HEK293 (cell line): ENCODE measurements around the gene SLC25A6.

Source experiments
- CTCF ChIA-PET: fragments of 350-600 bp; formaldehyde crosslinking; extraction: SDS; loops from one replicate; lab custom pipeline; 2021; ENCODE audit warnings: antibody characterized with exemption; lab: Yijun Ruan, JAX
- POLR2A ChIA-PET: fragments of 300-600 bp; formaldehyde crosslinking; extraction: SDS; loops from one replicate; lab custom pipeline; 2020; ENCODE audit warnings: antibody characterized with exemption, inconsistent platforms; lab: Yijun Ruan, JAX
- H3K27ac ChIP-seq: fragments of 200-500 bp; sonication (Bioruptor generic); 2 replicates; pipeline ENCODE4 v1.5.1; 2014; ENCODE audit warnings: low read depth, low read length, control low read depth, inconsistent platforms; ENCODE audit errors: extremely low read depth
- H3K36me3 ChIP-seq, 2 experiments: fragments of 200-500 bp in 1 of 2; sonication (Bioruptor generic) in 1 of 2; 1 replicate in 1 of 2; 2 replicates in 1 of 2; pipeline ENCODE4 v1.5.1; 2014 to 2017; ENCODE audit warnings: inconsistent platforms in 2 of 2, low read length in 2 of 2; ENCODE audit not compliant: control insufficient read depth in 2 of 2, insufficient read depth in 1 of 2
- H3K4me1 ChIP-seq: fragments of 200-500 bp; sonication (Bioruptor generic); 2 replicates; pipeline ENCODE4 v1.5.1; 2014; ENCODE audit warnings: mild to moderate bottlenecking, low read length, inconsistent platforms; ENCODE audit not compliant: control insufficient read depth, insufficient read depth
- H3K4me3 ChIP-seq: 2 replicates; pipeline ENCODE4 v1.5.1; 2011; ENCODE audit warnings: low read depth, mild to moderate bottlenecking, control low read depth, low read length, moderate library complexity
- H3K9me3 ChIP-seq: fragments of 200-500 bp; sonication (Bioruptor generic); 2 replicates; pipeline ENCODE4 v1.5.1; 2014; ENCODE audit warnings: low read depth, low read length, inconsistent platforms; ENCODE audit not compliant: control insufficient read depth, insufficient read depth
- FEZF1 ChIP-seq: fragments of 450-650 bp; formaldehyde crosslinking; IDR thresholded peaks from 2 replicates; pipeline ENCODE4 v1.5.1; 2016; ENCODE audit warnings: missing biosample characterization, missing genetic modification characterization
- GLI2 ChIP-seq: fragments of 450-650 bp; formaldehyde crosslinking; IDR thresholded peaks from 2 replicates; pipeline ENCODE4; 2017; ENCODE audit warnings: missing biosample characterization, missing genetic modification characterization, low read depth, borderline replicate concordance
- HIC1 ChIP-seq: fragments of 450-650 bp; formaldehyde crosslinking; IDR thresholded peaks from 2 replicates; pipeline ENCODE4 v1.5.1; 2016; ENCODE audit warnings: missing biosample characterization, missing genetic modification characterization
- HOXD13 ChIP-seq: sonication (generic); formaldehyde crosslinking; IDR thresholded peaks from 2 replicates; pipeline ENCODE4 v1.8.0; 2022; ENCODE audit warnings: missing genetic modification reagents, borderline replicate concordance
- MYNN ChIP-seq: fragments of 450-650 bp; formaldehyde crosslinking; IDR thresholded peaks from 2 replicates; pipeline ENCODE4 v1.5.1; 2016; ENCODE audit warnings: missing biosample characterization, missing genetic modification characterization, borderline replicate concordance
- OVOL3 ChIP-seq: fragments of 450-650 bp; formaldehyde crosslinking; IDR thresholded peaks from 2 replicates; pipeline ENCODE4 v1.5.1; 2016; ENCODE audit warnings: missing biosample characterization, missing genetic modification characterization
- PRDM1 ChIP-seq: fragments of 450-650 bp; formaldehyde crosslinking; IDR thresholded peaks from 2 replicates; pipeline ENCODE4; 2016; ENCODE audit warnings: missing biosample characterization, missing genetic modification characterization
- SCRT1 ChIP-seq: fragments of 450-650 bp; formaldehyde crosslinking; IDR thresholded peaks from 2 replicates; pipeline ENCODE4 v1.5.1; 2016; ENCODE audit warnings: missing biosample characterization, missing genetic modification characterization, borderline replicate concordance
- TCF7L2 ChIP-seq: IDR thresholded peaks from 2 replicates; pipeline ENCODE4 v1.6.1; 2011; ENCODE audit warnings: low read depth, mild to moderate bottlenecking, inconsistent platforms, low read length, moderate library complexity, borderline replicate concordance
- TRIM28 ChIP-seq: IDR thresholded peaks from 2 replicates; pipeline ENCODE4 v1.6.1; 2011; ENCODE audit warnings: low read length, control low read depth, borderline replicate concordance
- ZBTB17 ChIP-seq: fragments of 450-650 bp; formaldehyde crosslinking; IDR thresholded peaks from 2 replicates; pipeline ENCODE4 v1.5.1; 2016; ENCODE audit warnings: missing biosample characterization, missing genetic modification characterization
- ZNF169 ChIP-seq: fragments of 450-650 bp; formaldehyde crosslinking; IDR thresholded peaks from 2 replicates; pipeline ENCODE4 v1.5.1; 2016; ENCODE audit warnings: missing biosample characterization, missing genetic modification characterization
- ZNF174 ChIP-seq: fragments of 450-650 bp; formaldehyde crosslinking; IDR thresholded peaks from 2 replicates; pipeline ENCODE4 v1.5.0; 2017; ENCODE audit warnings: missing biosample characterization, mild to moderate bottlenecking, missing genetic modification characterization
- ZNF202 ChIP-seq: fragments of 450-650 bp; formaldehyde crosslinking; IDR thresholded peaks from 2 replicates; pipeline ENCODE4 v1.5.1; 2016; ENCODE audit warnings: missing biosample characterization, missing genetic modification characterization, borderline replicate concordance
- ZNF214 ChIP-seq: fragments of 450-650 bp; formaldehyde crosslinking; IDR thresholded peaks from 2 replicates; pipeline ENCODE4 v1.5.1; 2017; ENCODE audit warnings: missing biosample characterization, mild to moderate bottlenecking, missing genetic modification characterization, borderline replicate concordance
- ZNF366 ChIP-seq: fragments of 450-650 bp; formaldehyde crosslinking; conservative IDR thresholded peaks from 2 replicates; pipeline ENCODE4 v1.5.1; 2016; ENCODE audit warnings: missing biosample characterization, missing genetic modification characterization
- ZNF404 ChIP-seq: fragments of 450-650 bp; formaldehyde crosslinking; IDR thresholded peaks from 2 replicates; pipeline ENCODE4 v1.5.1; 2017; ENCODE audit warnings: missing biosample characterization, missing genetic modification characterization
- ZNF513 ChIP-seq: fragments of 450-650 bp; IDR thresholded peaks from 2 replicates; pipeline ENCODE4 v1.5.1; 2018; ENCODE audit warnings: missing biosample characterization, missing genetic modification characterization
- ZNF548 ChIP-seq: fragments of 450-650 bp; formaldehyde crosslinking; IDR thresholded peaks from 2 replicates; pipeline ENCODE4 v1.5.1; 2016; ENCODE audit warnings: missing biosample characterization, missing genetic modification characterization
- ZNF555 ChIP-seq: fragments of 450-650 bp; formaldehyde crosslinking; conservative IDR thresholded peaks from 2 replicates; pipeline ENCODE4 v1.5.1; 2017; ENCODE audit warnings: missing biosample characterization, mild to moderate bottlenecking, missing genetic modification characterization, inconsistent platforms
- ZNF585B ChIP-seq: fragments of 450-650 bp; formaldehyde crosslinking; IDR thresholded peaks from 2 replicates; pipeline ENCODE4 v1.5.1; 2016; ENCODE audit warnings: missing biosample characterization, missing genetic modification characterization
- ZNF660 ChIP-seq: fragments of 450-650 bp; IDR thresholded peaks from 2 replicates; pipeline ENCODE4 v1.5.1; 2018; ENCODE audit warnings: missing biosample characterization, mild to moderate bottlenecking, missing genetic modification characterization
- ZNF677 ChIP-seq: fragments of 450-650 bp; IDR thresholded peaks from 2 replicates; pipeline ENCODE4 v1.5.0; 2018; ENCODE audit warnings: missing biosample characterization, mild to moderate bottlenecking, missing genetic modification characterization, moderate library complexity
- ZNF785 ChIP-seq: fragments of 450-650 bp; formaldehyde crosslinking; IDR thresholded peaks from 2 replicates; pipeline ENCODE4 v1.5.1; 2016; ENCODE audit warnings: missing biosample characterization, missing genetic modification characterization
- TF ChIP-seq, protein P1 (sequence below): fragments of 450-650 bp; formaldehyde crosslinking; IDR thresholded peaks from 2 replicates; pipeline ENCODE4 v1.5.1; 2016; ENCODE audit warnings: missing biosample characterization, missing genetic modification characterization, low read depth
- TF ChIP-seq, protein P2 (sequence below): fragments of 450-650 bp; formaldehyde crosslinking; optimal IDR thresholded peaks from 2 replicates; pipeline ENCODE3; 2016; ENCODE audit warnings: missing biosample characterization, mild to moderate bottlenecking, missing genetic modification characterization
- TF ChIP-seq, protein P3 (sequence below): fragments of 450-650 bp; formaldehyde crosslinking; IDR thresholded peaks from 2 replicates; pipeline ENCODE4 v1.5.1; 2016; ENCODE audit warnings: missing biosample characterization, missing genetic modification characterization

SLC25A6 gene

DNA sequence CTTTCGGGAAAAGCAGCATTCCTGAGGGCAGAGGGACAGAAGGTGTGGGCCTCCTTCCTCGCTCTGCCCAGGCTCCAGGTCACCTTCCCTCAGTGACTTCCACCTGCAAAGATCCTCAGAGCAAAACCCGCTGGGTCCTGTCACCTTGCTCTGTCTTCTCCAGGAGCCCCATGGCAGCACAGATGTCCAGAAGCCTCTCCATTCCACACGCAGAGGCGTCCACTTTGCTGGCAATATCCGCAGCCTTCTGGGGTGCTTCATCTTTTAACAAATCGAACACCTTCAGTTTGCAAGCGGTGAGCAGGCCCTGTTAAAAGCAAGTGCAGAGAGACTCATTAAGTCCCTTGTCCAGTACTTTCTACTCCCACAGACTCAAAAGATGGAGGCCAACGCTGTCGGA is 33.5 kb upstream of the SLC25A6 start:
- TF ChIP-seq PRDM1 = no peak
- TF ChIP-seq ZNF548 (tag by site-specific recombination) = no peak
- TF ChIP-seq OVOL3 (tag by site-specific recombination) = no peak
- TF ChIP-seq ZNF555 = no peak
- no peak for TF ChIP-seq GLI2 (tag by site-specific recombination)
- no peak for TF ChIP-seq ZNF174
- TF ChIP-seq, protein P1, sequence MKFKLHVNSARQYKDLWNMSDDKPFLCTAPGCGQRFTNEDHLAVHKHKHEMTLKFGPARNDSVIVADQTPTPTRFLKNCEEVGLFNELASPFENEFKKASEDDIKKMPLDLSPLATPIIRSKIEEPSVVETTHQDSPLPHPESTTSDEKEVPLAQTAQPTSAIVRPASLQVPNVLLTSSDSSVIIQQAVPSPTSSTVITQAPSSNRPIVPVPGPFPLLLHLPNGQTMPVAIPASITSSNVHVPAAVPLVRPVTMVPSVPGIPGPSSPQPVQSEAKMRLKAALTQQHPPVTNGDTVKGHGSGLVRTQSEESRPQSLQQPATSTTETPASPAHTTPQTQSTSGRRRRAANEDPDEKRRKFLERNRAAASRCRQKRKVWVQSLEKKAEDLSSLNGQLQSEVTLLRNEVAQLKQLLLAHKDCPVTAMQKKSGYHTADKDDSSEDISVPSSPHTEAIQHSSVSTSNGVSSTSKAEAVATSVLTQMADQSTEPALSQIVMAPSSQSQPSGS (tag by site-specific recombination) = no peak
- no peak for TF ChIP-seq SCRT1 (tag by site-specific recombination)
- no peak for TF ChIP-seq TRIM28
- TF ChIP-seq ZNF585B = no peak
- TF ChIP-seq FEZF1 (tag by site-specific recombination) = no peak
- TF ChIP-seq HOXD13 (CRISPR knock-in tag) = no peak
- TF ChIP-seq ZNF660 (tag by site-specific recombination) = no peak
- TF ChIP-seq, all 188 proteins: peak for 0
- Histone ChIP-seq H3K27ac (no peak overlapping the region), H3K36me3 (peaks cover 0 to 21% of the 10 kb centered on the region in 2 experiments; a peak in 2 of 3 replicates), H3K9me3 (no peaks in the 10 kb centered on the region; the same call in 1 of the 2 replicates), H3K4me1 (no peaks in the 10 kb centered on the region), H3K4me3 (no peak overlapping the region)
- ChIA-PET CTCF (no interaction called here), POLR2A (no interaction called here)

GRCh38 chrX:1424147-1424851 is 32.4 kb upstream of the SLC25A6 start:
- ChIA-PET POLR2A (no interaction called here), CTCF (no interaction called here)
- Histone ChIP-seq H3K4me1 (no peaks in the 10 kb centered on the region), H3K4me3 (no peak overlapping the region), H3K36me3 (peaks cover 0 to 21% of the 10 kb centered on the region in 2 experiments; a peak in 2 of 3 replicates), H3K9me3 (no peaks in the 10 kb centered on the region; the same call in 1 of the 2 replicates), H3K27ac (no peak overlapping the region)
- TF ChIP-seq MYNN (tag by site-specific recombination) = no peak
- no peak for TF ChIP-seq HIC1 (tag by site-specific recombination)
- TF ChIP-seq ZNF214 (tag by site-specific recombination) = no peak
- no peak for TF ChIP-seq ZNF202 (tag by site-specific recombination)
- no peak for TF ChIP-seq ZNF660 (tag by site-specific recombination)
- TF ChIP-seq, protein P2, sequence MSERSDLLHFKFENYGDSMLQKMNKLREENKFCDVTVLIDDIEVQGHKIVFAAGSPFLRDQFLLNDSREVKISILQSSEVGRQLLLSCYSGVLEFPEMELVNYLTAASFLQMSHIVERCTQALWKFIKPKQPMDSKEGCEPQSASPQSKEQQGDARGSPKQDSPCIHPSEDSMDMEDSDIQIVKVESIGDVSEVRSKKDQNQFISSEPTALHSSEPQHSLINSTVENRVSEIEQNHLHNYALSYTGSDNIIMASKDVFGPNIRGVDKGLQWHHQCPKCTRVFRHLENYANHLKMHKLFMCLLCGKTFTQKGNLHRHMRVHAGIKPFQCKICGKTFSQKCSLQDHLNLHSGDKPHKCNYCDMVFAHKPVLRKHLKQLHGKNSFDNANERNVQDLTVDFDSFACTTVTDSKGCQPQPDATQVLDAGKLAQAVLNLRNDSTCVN (tag by site-specific recombination) = no peak
- TF ChIP-seq, protein P3, sequence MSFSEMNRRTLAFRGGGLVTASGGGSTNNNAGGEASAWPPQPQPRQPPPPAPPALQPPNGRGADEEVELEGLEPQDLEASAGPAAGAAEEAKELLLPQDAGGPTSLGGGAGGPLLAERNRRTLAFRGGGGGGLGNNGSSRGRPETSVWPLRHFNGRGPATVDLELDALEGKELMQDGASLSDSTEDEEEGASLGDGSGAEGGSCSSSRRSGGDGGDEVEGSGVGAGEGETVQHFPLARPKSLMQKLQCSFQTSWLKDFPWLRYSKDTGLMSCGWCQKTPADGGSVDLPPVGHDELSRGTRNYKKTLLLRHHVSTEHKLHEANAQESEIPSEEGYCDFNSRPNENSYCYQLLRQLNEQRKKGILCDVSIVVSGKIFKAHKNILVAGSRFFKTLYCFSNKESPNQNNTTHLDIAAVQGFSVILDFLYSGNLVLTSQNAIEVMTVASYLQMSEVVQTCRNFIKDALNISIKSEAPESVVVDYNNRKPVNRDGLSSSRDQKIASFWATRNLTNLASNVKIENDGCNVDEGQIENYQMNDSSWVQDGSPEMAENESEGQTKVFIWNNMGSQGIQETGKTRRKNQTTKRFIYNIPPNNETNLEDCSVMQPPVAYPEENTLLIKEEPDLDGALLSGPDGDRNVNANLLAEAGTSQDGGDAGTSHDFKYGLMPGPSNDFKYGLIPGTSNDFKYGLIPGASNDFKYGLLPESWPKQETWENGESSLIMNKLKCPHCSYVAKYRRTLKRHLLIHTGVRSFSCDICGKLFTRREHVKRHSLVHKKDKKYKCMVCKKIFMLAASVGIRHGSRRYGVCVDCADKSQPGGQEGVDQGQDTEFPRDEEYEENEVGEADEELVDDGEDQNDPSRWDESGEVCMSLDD (tag by site-specific recombination) = no peak
- peak; percentile 47; the same call in 1 of the 2 replicates for TF ChIP-seq ZBTB17 (tag by site-specific recombination)
- TF ChIP-seq ZNF677 (tag by site-specific recombination) = no peak
- TF ChIP-seq ZNF785 (tag by site-specific recombination) = no peak
- no peak for TF ChIP-seq TCF7L2
- no peak for TF ChIP-seq ZNF169 (tag by site-specific recombination)
- TF ChIP-seq ZNF404 (tag by site-specific recombination) = no peak
- TF ChIP-seq ZNF513 (tag by site-specific recombination) = no peak
- TF ChIP-seq ZNF366 = peak; percentile 77
- TF ChIP-seq ZNF585B = no peak
